ENCODE measurements around the gene L1TD1.

DNA sequence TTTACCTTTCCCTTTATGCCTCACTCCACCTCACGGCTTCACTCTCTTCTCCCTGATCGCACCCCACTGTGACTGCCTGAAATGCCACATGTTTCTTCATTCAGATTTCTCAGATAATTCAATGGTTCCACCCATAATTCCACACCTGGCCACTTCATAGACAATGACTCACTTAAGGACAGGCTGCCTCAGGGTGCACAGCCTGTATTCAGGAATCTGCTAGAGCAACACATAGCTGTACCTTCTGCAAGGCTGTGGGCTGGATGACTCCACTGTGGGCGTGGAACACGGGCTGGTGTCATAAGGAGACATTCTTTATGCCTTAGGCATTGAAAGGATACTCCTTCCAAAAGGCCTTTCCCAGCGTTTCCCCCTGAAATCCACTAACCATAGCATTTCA is 36.1 kb downstream of the L1TD1 start:
- TF ChIP-seq, protein P1, sequence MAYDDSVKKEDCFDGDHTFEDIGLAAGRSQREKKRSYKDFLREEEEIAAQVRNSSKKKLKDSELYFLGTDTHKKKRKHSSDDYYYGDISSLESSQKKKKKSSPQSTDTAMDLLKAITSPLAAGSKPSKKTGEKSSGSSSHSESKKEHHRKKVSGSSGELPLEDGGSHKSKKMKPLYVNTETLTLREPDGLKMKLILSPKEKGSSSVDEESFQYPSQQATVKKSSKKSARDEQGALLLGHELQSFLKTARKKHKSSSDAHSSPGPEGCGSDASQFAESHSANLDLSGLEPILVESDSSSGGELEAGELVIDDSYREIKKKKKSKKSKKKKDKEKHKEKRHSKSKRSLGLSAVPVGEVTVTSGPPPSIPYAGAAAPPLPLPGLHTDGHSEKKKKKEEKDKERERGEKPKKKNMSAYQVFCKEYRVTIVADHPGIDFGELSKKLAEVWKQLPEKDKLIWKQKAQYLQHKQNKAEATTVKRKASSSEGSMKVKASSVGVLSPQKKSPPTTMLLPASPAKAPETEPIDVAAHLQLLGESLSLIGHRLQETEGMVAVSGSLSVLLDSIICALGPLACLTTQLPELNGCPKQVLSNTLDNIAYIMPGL (CRISPR knock-in tag; IDR thresholded peaks at IDR 0.05; ENCODE audit: borderline replicate concordance in 1 of 2, low read depth in 1 of 2) = no peak
- TF ChIP-seq SNAPC2 (CRISPR knock-in tag; IDR thresholded peaks at IDR 0.05) (no peak), HMGA1 (CRISPR knock-in tag; conservative IDR thresholded peaks at IDR 0.05) (no peak), FOXM1 (CRISPR knock-in tag; IDR thresholded peaks at IDR 0.05) (no peak), CTCF (CRISPR knock-in tag; IDR thresholded peaks at IDR 0.05) (no peak)
